SK-N-SH (cell line): ENCODE data around the gene CTNNA3. TPM values are rescaled to one million over a fixed set of nuclear protein-coding genes. Genes with fewer than 3 reads are reported as not detected.

Source experiments
- CTCF ChIA-PET: fragments of 300-600, 350-600 bp; formaldehyde crosslinking; extraction: SDS; loops from one replicate; lab custom pipeline; 2021; lab: Yijun Ruan, JAX
- POLR2A ChIA-PET: fragments of 350-600 bp; sonication (Branson Sonifier 250); formaldehyde crosslinking; extraction: SDS; loops from one replicate; lab custom pipeline; 2020; ENCODE audit warnings: antibody characterized with exemption, inconsistent platforms; lab: Yijun Ruan, JAX
- DNase-seq: peaks from one replicate; pipeline ENCODE4 v3.0.0; 2012
- H2AFZ ChIP-seq: fragments of 200-600 bp; sonication (generic); 2 replicates; pipeline ENCODE4 v1.8.1; 2016; ENCODE audit warnings: antibody characterized with exemption, mild to moderate bottlenecking, low read depth
- H3F3A ChIP-seq: fragments of 200-600 bp; sonication (generic); replicated peaks from 2 replicates; pipeline ENCODE3; 2016; ENCODE audit warnings: antibody characterized with exemption, mild to moderate bottlenecking; ENCODE audit not compliant: insufficient read depth
- H3K27ac ChIP-seq, 2 experiments: fragments of 200-500 bp in 1 of 2; fragments of 200-600 bp in 1 of 2; sonication (Bioruptor generic) in 1 of 2; sonication (generic), shearing (Covaris generic) in 1 of 2; 2 replicates each; pipeline versions ENCODE4 v1.5.1 to v1.6.1; 2014 to 2016; ENCODE audit warnings: low read depth in 2 of 2, inconsistent platforms in 1 of 2, low read length in 1 of 2, mild to moderate bottlenecking in 1 of 2, mixed read lengths in 1 of 2
- H3K27me3 ChIP-seq: fragments of 200-600 bp; sonication (generic), shearing (Covaris generic); 2 replicates; pipeline ENCODE4 v1.6.1; 2016; ENCODE audit warnings: mixed run types; ENCODE audit not compliant: insufficient read depth
- H3K36me3 ChIP-seq, 2 experiments: fragments of 200-500 bp in 1 of 2; fragments of 200-600 bp in 1 of 2; sonication (Bioruptor generic) in 1 of 2; sonication (generic) in 1 of 2; replicated peaks in 1 of 2; 2 replicates each; pipeline versions ENCODE3 to v1.5.1; 2014 to 2016; ENCODE audit warnings: low read length in 1 of 2, mild to moderate bottlenecking in 1 of 2; ENCODE audit not compliant: insufficient read depth in 2 of 2, control insufficient read depth in 1 of 2
- H3K4me1 ChIP-seq, 2 experiments: fragments of 200-500 bp in 1 of 2; fragments of 200-600 bp in 1 of 2; sonication (Bioruptor generic) in 1 of 2; sonication (generic), shearing (Covaris generic) in 1 of 2; 2 replicates each; pipeline versions ENCODE4 v1.5.1 to v1.6.1; 2014 to 2016; ENCODE audit warnings: low read depth in 1 of 2, low read length in 1 of 2, mixed run types in 1 of 2; ENCODE audit not compliant: insufficient read depth in 2 of 2, control insufficient read depth in 1 of 2
- H3K4me2 ChIP-seq: fragments of 200-600 bp; sonication (generic), shearing (Covaris generic); 2 replicates; pipeline ENCODE4 v1.6.1; 2017; ENCODE audit warnings: mixed run types
- H3K4me3 ChIP-seq, 2 experiments: fragments of 200-500 bp in 1 of 2; fragments of 200-600 bp in 1 of 2; sonication (Bioruptor generic) in 1 of 2; sonication (generic), shearing (Covaris generic) in 1 of 2; 2 replicates each; pipeline versions ENCODE4 v1.5.1 to v1.8.1; 2014 to 2016; ENCODE audit warnings: low read depth in 2 of 2, inconsistent platforms in 1 of 2, low read length in 1 of 2, mild to moderate bottlenecking in 1 of 2, mixed read lengths in 1 of 2, moderate library complexity in 1 of 2
- H3K79me2 ChIP-seq: fragments of 200-600 bp; sonication (generic); 2 replicates; pipeline ENCODE4 v1.8.1; 2017; ENCODE audit warnings: mild to moderate bottlenecking; ENCODE audit not compliant: insufficient read depth
- H3K9ac ChIP-seq: fragments of 200-600 bp; sonication (generic); 2 replicates; pipeline ENCODE4 v1.6.1; 2017; ENCODE audit warnings: mixed run types
- H3K9me2 ChIP-seq: fragments of 200-600 bp; sonication (generic); 2 replicates; pipeline ENCODE4 v1.6.1; 2017; ENCODE audit warnings: mixed run types
- H3K9me3 ChIP-seq: fragments of 200-600 bp; sonication (generic); 2 replicates; pipeline ENCODE4 v1.6.1; 2017; ENCODE audit warnings: mixed run types, mild to moderate bottlenecking, moderate library complexity
- H4K20me1 ChIP-seq: fragments of 200-600 bp; sonication (generic); 2 replicates; pipeline ENCODE4 v1.6.1; 2017; ENCODE audit warnings: mild to moderate bottlenecking, mixed run types; ENCODE audit not compliant: insufficient read depth
- CHD2 ChIP-seq: fragments of 150-350 bp; IDR thresholded peaks from 2 replicates; pipeline ENCODE4 v1.6.1; 2018; ENCODE audit warnings: low read length; ENCODE audit not compliant: partially characterized antibody
- ELF1 ChIP-seq: IDR thresholded peaks from 2 replicates; pipeline ENCODE4 v1.4.0; 2012
- EP300 ChIP-seq, 2 experiments: IDR thresholded peaks; 2 replicates each; pipeline versions ENCODE4 v1.4.0 to v1.6.1; 2012; ENCODE audit warnings: borderline replicate concordance in 1 of 2, low read depth in 1 of 2, low read length in 1 of 2
- EZH2phosphoT487 ChIP-seq: fragments of 200-600 bp; sonication (generic); IDR thresholded peaks from 2 replicates; pipeline ENCODE4 v1.6.1; 2017; ENCODE audit warnings: low read depth, mixed run types, mild to moderate bottlenecking, antibody characterized with exemption, moderate library complexity, borderline replicate concordance
- FOSL2 ChIP-seq: IDR thresholded peaks from 2 replicates; pipeline ENCODE4 v1.4.0; 2012; ENCODE audit warnings: low read depth, mild to moderate bottlenecking, moderate library complexity, borderline replicate concordance
- FOXJ3 ChIP-seq: sonication (generic); formaldehyde crosslinking; IDR thresholded peaks from 2 replicates; pipeline ENCODE4 v1.5.1; 2020; ENCODE audit warnings: mild to moderate bottlenecking, missing genetic modification reagents
- FOXM1 ChIP-seq: IDR thresholded peaks from 2 replicates; pipeline ENCODE4 v1.4.0; 2012; ENCODE audit warnings: low read depth, mild to moderate bottlenecking
- GATA2 ChIP-seq: sonication (generic); formaldehyde crosslinking; IDR thresholded peaks from 2 replicates; pipeline ENCODE4 v1.5.0; 2020; ENCODE audit warnings: mild to moderate bottlenecking, missing genetic modification reagents
- JUND ChIP-seq: IDR thresholded peaks from 2 replicates; pipeline ENCODE4 v1.4.0; 2012
- MEF2A ChIP-seq: IDR thresholded peaks from 2 replicates; pipeline ENCODE4 v1.4.0; 2012; ENCODE audit warnings: low read depth, borderline replicate concordance
- MXI1 ChIP-seq: IDR thresholded peaks from 2 replicates; pipeline ENCODE4 v1.6.1; 2012; ENCODE audit warnings: mild to moderate bottlenecking, low read depth, low read length, improper control_type of control experiment
- NRF1 ChIP-seq: IDR thresholded peaks from 2 replicates; pipeline ENCODE4 v1.6.1; 2012; ENCODE audit warnings: low read depth, mild to moderate bottlenecking, low read length
- POLR2AphosphoS5 ChIP-seq: IDR thresholded peaks from 2 replicates; pipeline ENCODE4 v1.6.1; 2012; ENCODE audit warnings: low read depth, low read length
- RCOR1 ChIP-seq: fragments of 150-350 bp; IDR thresholded peaks from 2 replicates; pipeline ENCODE4 v1.6.1; 2017; ENCODE audit warnings: antibody characterized with exemption, low read length
- REST ChIP-seq: IDR thresholded peaks from 2 replicates; pipeline ENCODE4 v1.6.1; 2012; ENCODE audit warnings: mild to moderate bottlenecking, low read depth, low read length, moderate library complexity
- RXRA ChIP-seq: IDR thresholded peaks from 2 replicates; pipeline ENCODE4 v1.4.0; 2012; ENCODE audit warnings: low read depth, mild to moderate bottlenecking, borderline replicate concordance
- SMC3 ChIP-seq: IDR thresholded peaks from 2 replicates; pipeline ENCODE4 v1.6.1; 2012; ENCODE audit warnings: low read depth, low read length, improper control_type of control experiment
- TAF1 ChIP-seq: IDR thresholded peaks from 2 replicates; pipeline ENCODE4 v1.6.1; 2012; ENCODE audit warnings: low read depth, mild to moderate bottlenecking, low read length, moderate library complexity, borderline replicate concordance
- TCF12 ChIP-seq: IDR thresholded peaks from 2 replicates; pipeline ENCODE4 v1.4.0; 2012
- YY1 ChIP-seq: IDR thresholded peaks from 2 replicates; pipeline ENCODE4 v1.4.0; 2012; ENCODE audit warnings: low read depth, mild to moderate bottlenecking
- polyA plus RNA-seq, 3 experiments: library from polyadenylated mRNA; depleted of rRNA; stranded (reverse); fragments of >200 nt; gene quantifications; 2 replicates each; pipeline ENCODE4 v1.2.3, GENCODE V29; 2012
- TF ChIP-seq, protein P1 (sequence below): IDR thresholded peaks from 2 replicates; pipeline ENCODE4 v1.4.0; 2012; ENCODE audit warnings: low read depth
- TF ChIP-seq, protein P2 (sequence below): fragments of 150-350 bp; IDR thresholded peaks from 2 replicates; pipeline ENCODE4 v1.6.1; 2017; ENCODE audit warnings: antibody characterized with exemption, low read length, low read depth, borderline replicate concordance
- TF ChIP-seq, protein P3 (sequence below): fragments of 200-600 bp; sonication (generic); IDR thresholded peaks from 2 replicates; pipeline ENCODE4 v1.6.1; 2017; ENCODE audit warnings: antibody characterized with exemption, mild to moderate bottlenecking, moderate library complexity
- TF ChIP-seq, protein P4 (sequence below): fragments of 150-350 bp; IDR thresholded peaks from 2 replicates; pipeline ENCODE4 v1.6.1; 2016; ENCODE audit warnings: mild to moderate bottlenecking, low read depth, low read length

The CTNNA3 gene
- polyA plus RNA-seq, 1 of the 3 experiments (the other 2 are of a cell fraction) = not detected

GRCh38 chr10:67602268-67602950, 93.6 kb downstream of the CTNNA3 start (continued):
- no peak for TF ChIP-seq REST
- no peak for TF ChIP-seq FOXJ3
- TF ChIP-seq FOSL2 = peak; percentile 56; the same call in 1 of the 2 replicates
- no peak for TF ChIP-seq ELF1
- TF ChIP-seq MXI1 = no peak
- TF ChIP-seq, protein P1, sequence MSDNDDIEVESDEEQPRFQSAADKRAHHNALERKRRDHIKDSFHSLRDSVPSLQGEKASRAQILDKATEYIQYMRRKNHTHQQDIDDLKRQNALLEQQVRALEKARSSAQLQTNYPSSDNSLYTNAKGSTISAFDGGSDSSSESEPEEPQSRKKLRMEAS = no peak
- TF ChIP-seq SMC3 = no peak
- peak; percentile 45; the same call in 1 of the 2 replicates for TF ChIP-seq TCF12
- TF ChIP-seq, protein P2, sequence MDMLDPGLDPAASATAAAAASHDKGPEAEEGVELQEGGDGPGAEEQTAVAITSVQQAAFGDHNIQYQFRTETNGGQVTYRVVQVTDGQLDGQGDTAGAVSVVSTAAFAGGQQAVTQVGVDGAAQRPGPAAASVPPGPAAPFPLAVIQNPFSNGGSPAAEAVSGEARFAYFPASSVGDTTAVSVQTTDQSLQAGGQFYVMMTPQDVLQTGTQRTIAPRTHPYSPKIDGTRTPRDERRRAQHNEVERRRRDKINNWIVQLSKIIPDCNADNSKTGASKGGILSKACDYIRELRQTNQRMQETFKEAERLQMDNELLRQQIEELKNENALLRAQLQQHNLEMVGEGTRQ = no peak

- CTCF ChIA-PET = interaction anchor here (1.4 kb wide), 1 partner anchor 180 kb away, joined by 3 read pairs; no protein-coding TSS in a partner anchor
- Histone ChIP-seq H3K4me2 (no peak overlapping the region), H4K20me1 (no peaks in the 10 kb centered on the region), H3K4me1 (no peaks in the 10 kb centered on the region; a peak in 1 of 4 replicates), H3F3A (no peaks in the 10 kb centered on the region), H3K36me3 (no peaks in the 10 kb centered on the region), H3K27me3 (no peaks in the 10 kb centered on the region), H3K4me3 (no peak overlapping the region), H2AFZ (no peak overlapping the region), H3K9ac (no peak overlapping the region), H3K79me2 (no peaks in the 10 kb centered on the region), H3K9me3 (no peaks in the 10 kb centered on the region), H3K9me2 (no peaks in the 10 kb centered on the region), H3K27ac (no peak overlapping the region)
- POLR2A ChIA-PET = no interaction called here
- no peak for DNase-seq
- TF ChIP-seq GATA2 (CRISPR knock-in tag) = no peak
- TF ChIP-seq, protein P3, sequence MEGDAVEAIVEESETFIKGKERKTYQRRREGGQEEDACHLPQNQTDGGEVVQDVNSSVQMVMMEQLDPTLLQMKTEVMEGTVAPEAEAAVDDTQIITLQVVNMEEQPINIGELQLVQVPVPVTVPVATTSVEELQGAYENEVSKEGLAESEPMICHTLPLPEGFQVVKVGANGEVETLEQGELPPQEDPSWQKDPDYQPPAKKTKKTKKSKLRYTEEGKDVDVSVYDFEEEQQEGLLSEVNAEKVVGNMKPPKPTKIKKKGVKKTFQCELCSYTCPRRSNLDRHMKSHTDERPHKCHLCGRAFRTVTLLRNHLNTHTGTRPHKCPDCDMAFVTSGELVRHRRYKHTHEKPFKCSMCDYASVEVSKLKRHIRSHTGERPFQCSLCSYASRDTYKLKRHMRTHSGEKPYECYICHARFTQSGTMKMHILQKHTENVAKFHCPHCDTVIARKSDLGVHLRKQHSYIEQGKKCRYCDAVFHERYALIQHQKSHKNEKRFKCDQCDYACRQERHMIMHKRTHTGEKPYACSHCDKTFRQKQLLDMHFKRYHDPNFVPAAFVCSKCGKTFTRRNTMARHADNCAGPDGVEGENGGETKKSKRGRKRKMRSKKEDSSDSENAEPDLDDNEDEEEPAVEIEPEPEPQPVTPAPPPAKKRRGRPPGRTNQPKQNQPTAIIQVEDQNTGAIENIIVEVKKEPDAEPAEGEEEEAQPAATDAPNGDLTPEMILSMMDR = no peak
- TF ChIP-seq, protein P2 = no peak
- TF ChIP-seq JUND = no peak
- no peak for TF ChIP-seq RCOR1
- no peak for TF ChIP-seq FOSL2
- no peak for TF ChIP-seq RXRA
- TF ChIP-seq NRF1 = no peak
- TF ChIP-seq MEF2A = no peak
- no peak for TF ChIP-seq EP300 (IDR thresholded peaks at IDR 0.05; ENCODE audit: borderline replicate concordance in 1 of 2, low read depth in 1 of 2, low read length in 1 of 2)
- no peak for TF ChIP-seq TAF1
- TF ChIP-seq POLR2AphosphoS5 = no peak
- no peak for TF ChIP-seq YY1
- TF ChIP-seq FOXM1 = no peak
- TF ChIP-seq EZH2phosphoT487 = no peak
- no peak for TF ChIP-seq MXI1
- TF ChIP-seq, protein P4, sequence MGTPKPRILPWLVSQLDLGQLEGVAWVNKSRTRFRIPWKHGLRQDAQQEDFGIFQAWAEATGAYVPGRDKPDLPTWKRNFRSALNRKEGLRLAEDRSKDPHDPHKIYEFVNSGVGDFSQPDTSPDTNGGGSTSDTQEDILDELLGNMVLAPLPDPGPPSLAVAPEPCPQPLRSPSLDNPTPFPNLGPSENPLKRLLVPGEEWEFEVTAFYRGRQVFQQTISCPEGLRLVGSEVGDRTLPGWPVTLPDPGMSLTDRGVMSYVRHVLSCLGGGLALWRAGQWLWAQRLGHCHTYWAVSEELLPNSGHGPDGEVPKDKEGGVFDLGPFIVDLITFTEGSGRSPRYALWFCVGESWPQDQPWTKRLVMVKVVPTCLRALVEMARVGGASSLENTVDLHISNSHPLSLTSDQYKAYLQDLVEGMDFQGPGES = no peak
- TF ChIP-seq CHD2 = no peak
Observed at GRCh38 chr10:67599597-67599996, 96.4 kb downstream of the CTNNA3 start.
